ENCODE measurements around the gene NLRP3.

NLRP3 gene

DNA sequence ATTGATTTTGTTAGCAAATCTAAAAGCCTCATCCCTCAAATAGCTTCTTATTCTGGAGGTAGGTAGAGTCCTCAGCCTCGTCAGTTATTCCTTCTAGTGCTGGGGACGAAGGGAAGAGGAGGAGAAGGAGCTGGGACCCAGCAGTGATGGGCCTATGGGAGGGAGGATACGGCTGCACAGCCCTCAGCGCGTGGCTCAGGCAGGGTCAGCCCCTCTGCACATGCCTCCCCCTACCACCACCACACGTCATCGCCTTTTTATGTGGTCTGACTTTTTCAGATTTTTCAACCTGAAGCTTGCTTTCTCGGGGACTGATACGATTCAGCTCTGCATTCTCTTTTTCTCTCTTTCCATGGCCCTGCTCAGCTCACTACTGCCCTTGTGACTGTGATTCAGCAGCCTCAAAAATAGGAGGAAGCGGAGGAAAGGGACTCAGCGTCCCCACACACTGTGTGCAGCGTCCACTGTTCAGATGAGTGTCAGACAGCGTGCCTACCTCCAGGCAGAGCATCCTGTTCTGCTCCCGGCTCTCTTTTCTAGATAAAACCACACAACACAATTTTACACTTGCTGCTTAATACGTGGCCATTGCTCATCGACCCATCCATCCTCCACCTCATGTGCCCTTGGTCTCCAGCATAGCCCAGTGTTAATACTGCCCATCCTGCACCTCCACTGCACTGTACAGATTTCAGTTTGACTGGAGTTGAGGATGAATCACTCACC is 41.1 kb downstream of the NLRP3 start:
- H3K27ac ChIP-seq (ENCODE audit: extremely low read depth, low read depth, low read length), result no peak overlapping the region
- POLR2A ChIA-PET, result no interaction called here
- H3K4me3 ChIP-seq (ENCODE audit: low read depth, low read length), result no peak overlapping the region
- no peak for TF ChIP-seq ZNF157 (tag by site-specific recombination; IDR thresholded peaks at IDR 0.05)
- no peak for TF ChIP-seq ZNF391 (tag by site-specific recombination; IDR thresholded peaks at IDR 0.05; ENCODE audit: borderline replicate concordance, low read depth)
- TF ChIP-seq, protein P1, sequence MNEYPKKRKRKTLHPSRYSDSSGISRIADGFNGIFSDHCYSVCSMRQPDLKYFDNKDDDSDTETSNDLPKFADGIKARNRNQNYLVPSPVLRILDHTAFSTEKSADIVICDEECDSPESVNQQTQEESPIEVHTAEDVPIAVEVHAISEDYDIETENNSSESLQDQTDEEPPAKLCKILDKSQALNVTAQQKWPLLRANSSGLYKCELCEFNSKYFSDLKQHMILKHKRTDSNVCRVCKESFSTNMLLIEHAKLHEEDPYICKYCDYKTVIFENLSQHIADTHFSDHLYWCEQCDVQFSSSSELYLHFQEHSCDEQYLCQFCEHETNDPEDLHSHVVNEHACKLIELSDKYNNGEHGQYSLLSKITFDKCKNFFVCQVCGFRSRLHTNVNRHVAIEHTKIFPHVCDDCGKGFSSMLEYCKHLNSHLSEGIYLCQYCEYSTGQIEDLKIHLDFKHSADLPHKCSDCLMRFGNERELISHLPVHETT (tag by site-specific recombination; IDR thresholded peaks at IDR 0.05), result no peak
- H3K36me3 ChIP-seq (ENCODE audit: control insufficient read depth in 2 of 2, insufficient read depth in 1 of 2, low read length in 2 of 2), result no peaks in the 10 kb centered on the region
- H3K9me3 ChIP-seq (ENCODE audit: control insufficient read depth, insufficient read depth, low read depth, low read length), result no peaks in the 10 kb centered on the region
- CTCF ChIA-PET, result no interaction called here
- H3K4me1 ChIP-seq (ENCODE audit: control insufficient read depth, insufficient read depth, low read length), result no peaks in the 10 kb centered on the region

DNA sequence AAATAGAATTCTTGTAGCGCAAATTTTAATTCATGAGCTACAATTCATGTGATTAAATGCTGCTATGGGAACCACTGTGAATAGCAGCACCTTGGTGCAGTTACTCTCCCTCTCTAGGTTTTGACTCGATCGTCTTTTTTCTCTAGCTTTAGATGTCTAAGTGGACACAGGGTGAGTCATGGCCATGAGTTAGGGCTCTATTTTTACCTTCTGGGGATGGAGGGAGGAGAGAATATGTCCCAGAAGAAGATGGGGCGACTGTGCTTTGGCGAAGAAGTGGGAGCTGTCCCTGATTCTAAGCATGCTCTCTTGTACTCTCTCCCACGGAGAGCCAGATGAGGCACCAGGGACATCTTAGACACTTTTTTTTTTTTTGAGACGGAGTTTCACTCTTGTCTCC is 43.5 kb downstream of the NLRP3 start:
- no peaks in the 10 kb centered on the region for H3K36me3 ChIP-seq (ENCODE audit: control insufficient read depth in 2 of 2, insufficient read depth in 1 of 2, low read length in 2 of 2)
- no peak overlapping the region for H3K27ac ChIP-seq (ENCODE audit: extremely low read depth, low read depth, low read length)
- H3K9me3 ChIP-seq (ENCODE audit: control insufficient read depth, insufficient read depth, low read depth, low read length), result no peaks in the 10 kb centered on the region
- ChIA-PET POLR2A (no interaction called here), CTCF (no interaction called here)
- H3K4me1 ChIP-seq (ENCODE audit: control insufficient read depth, insufficient read depth, low read length), result no peaks in the 10 kb centered on the region
- no peak overlapping the region for H3K4me3 ChIP-seq (ENCODE audit: low read depth, low read length)
- TF ChIP-seq, protein P2, sequence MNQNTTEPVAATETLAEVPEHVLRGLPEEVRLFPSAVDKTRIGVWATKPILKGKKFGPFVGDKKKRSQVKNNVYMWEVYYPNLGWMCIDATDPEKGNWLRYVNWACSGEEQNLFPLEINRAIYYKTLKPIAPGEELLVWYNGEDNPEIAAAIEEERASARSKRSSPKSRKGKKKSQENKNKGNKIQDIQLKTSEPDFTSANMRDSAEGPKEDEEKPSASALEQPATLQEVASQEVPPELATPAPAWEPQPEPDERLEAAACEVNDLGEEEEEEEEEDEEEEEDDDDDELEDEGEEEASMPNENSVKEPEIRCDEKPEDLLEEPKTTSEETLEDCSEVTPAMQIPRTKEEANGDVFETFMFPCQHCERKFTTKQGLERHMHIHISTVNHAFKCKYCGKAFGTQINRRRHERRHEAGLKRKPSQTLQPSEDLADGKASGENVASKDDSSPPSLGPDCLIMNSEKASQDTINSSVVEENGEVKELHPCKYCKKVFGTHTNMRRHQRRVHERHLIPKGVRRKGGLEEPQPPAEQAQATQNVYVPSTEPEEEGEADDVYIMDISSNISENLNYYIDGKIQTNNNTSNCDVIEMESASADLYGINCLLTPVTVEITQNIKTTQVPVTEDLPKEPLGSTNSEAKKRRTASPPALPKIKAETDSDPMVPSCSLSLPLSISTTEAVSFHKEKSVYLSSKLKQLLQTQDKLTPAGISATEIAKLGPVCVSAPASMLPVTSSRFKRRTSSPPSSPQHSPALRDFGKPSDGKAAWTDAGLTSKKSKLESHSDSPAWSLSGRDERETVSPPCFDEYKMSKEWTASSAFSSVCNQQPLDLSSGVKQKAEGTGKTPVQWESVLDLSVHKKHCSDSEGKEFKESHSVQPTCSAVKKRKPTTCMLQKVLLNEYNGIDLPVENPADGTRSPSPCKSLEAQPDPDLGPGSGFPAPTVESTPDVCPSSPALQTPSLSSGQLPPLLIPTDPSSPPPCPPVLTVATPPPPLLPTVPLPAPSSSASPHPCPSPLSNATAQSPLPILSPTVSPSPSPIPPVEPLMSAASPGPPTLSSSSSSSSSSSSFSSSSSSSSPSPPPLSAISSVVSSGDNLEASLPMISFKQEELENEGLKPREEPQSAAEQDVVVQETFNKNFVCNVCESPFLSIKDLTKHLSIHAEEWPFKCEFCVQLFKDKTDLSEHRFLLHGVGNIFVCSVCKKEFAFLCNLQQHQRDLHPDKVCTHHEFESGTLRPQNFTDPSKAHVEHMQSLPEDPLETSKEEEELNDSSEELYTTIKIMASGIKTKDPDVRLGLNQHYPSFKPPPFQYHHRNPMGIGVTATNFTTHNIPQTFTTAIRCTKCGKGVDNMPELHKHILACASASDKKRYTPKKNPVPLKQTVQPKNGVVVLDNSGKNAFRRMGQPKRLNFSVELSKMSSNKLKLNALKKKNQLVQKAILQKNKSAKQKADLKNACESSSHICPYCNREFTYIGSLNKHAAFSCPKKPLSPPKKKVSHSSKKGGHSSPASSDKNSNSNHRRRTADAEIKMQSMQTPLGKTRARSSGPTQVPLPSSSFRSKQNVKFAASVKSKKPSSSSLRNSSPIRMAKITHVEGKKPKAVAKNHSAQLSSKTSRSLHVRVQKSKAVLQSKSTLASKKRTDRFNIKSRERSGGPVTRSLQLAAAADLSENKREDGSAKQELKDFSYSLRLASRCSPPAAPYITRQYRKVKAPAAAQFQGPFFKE (tag by site-specific recombination; IDR thresholded peaks at IDR 0.05; ENCODE audit: borderline replicate concordance), result no peak
- TF ChIP-seq, protein P3, sequence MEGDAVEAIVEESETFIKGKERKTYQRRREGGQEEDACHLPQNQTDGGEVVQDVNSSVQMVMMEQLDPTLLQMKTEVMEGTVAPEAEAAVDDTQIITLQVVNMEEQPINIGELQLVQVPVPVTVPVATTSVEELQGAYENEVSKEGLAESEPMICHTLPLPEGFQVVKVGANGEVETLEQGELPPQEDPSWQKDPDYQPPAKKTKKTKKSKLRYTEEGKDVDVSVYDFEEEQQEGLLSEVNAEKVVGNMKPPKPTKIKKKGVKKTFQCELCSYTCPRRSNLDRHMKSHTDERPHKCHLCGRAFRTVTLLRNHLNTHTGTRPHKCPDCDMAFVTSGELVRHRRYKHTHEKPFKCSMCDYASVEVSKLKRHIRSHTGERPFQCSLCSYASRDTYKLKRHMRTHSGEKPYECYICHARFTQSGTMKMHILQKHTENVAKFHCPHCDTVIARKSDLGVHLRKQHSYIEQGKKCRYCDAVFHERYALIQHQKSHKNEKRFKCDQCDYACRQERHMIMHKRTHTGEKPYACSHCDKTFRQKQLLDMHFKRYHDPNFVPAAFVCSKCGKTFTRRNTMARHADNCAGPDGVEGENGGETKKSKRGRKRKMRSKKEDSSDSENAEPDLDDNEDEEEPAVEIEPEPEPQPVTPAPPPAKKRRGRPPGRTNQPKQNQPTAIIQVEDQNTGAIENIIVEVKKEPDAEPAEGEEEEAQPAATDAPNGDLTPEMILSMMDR (tag by site-specific recombination; IDR thresholded peaks at IDR 0.05), result no peak
- TF ChIP-seq ZNF623 (tag by site-specific recombination; IDR thresholded peaks at IDR 0.05), result no peak

DNA sequence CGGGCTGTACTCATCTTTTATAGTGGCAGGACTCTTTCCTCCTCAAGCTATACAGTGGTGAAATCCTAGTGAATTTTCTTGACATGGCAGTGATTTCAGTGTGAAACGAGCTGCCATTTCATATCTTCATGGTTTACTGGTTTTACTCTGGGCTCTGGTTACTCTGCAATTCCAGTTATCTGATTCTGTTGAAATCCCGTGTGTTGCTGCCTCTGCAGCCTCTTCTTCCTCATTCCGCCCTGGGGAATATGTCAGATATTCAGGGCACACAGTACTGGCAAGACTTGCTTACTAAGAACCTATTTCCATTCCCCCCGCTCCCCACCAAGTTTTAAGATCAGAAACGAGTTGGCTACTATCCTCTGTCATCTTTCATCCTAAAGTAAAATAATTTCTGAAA is 49.8 kb downstream of the NLRP3 start:
- Histone ChIP-seq H3K27ac (ENCODE audit: extremely low read depth, low read depth, low read length) (no peak overlapping the region), H3K36me3 (ENCODE audit: control insufficient read depth in 2 of 2, insufficient read depth in 1 of 2, low read length in 2 of 2) (no peaks in the 10 kb centered on the region), H3K4me1 (ENCODE audit: control insufficient read depth, insufficient read depth, low read length) (no peaks in the 10 kb centered on the region), H3K9me3 (ENCODE audit: control insufficient read depth, insufficient read depth, low read depth, low read length) (no peaks in the 10 kb centered on the region), H3K4me3 (ENCODE audit: low read depth, low read length) (no peak overlapping the region)
- TF ChIP-seq KLF8 (tag by site-specific recombination; IDR thresholded peaks at IDR 0.05) (no peak), SETDB1 (IDR thresholded peaks at IDR 0.05; ENCODE audit: insufficient read length, low read length) (no peak), MYNN (tag by site-specific recombination; IDR thresholded peaks at IDR 0.05; ENCODE audit: borderline replicate concordance) (no peak), ZNF157 (tag by site-specific recombination; IDR thresholded peaks at IDR 0.05) (no peak), GLI2 (tag by site-specific recombination; IDR thresholded peaks at IDR 0.05; ENCODE audit: borderline replicate concordance, low read depth) (no peak), GLI4 (tag by site-specific recombination; IDR thresholded peaks at IDR 0.05) (no peak), SALL2 (tag by site-specific recombination; IDR thresholded peaks at IDR 0.05; ENCODE audit: borderline replicate concordance) (no peak), ZNF48 (tag by site-specific recombination; IDR thresholded peaks at IDR 0.05) (no peak), FEZF1 (tag by site-specific recombination; IDR thresholded peaks at IDR 0.05) (no peak), SP3 (tag by site-specific recombination; IDR thresholded peaks at IDR 0.05) (no peak), ZNF626 (tag by site-specific recombination; IDR thresholded peaks at IDR 0.05) (no peak)
- TF ChIP-seq, protein P4, sequence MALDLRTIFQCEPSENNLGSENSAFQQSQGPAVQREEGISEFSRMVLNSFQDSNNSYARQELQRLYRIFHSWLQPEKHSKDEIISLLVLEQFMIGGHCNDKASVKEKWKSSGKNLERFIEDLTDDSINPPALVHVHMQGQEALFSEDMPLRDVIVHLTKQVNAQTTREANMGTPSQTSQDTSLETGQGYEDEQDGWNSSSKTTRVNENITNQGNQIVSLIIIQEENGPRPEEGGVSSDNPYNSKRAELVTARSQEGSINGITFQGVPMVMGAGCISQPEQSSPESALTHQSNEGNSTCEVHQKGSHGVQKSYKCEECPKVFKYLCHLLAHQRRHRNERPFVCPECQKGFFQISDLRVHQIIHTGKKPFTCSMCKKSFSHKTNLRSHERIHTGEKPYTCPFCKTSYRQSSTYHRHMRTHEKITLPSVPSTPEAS (tag by site-specific recombination; IDR thresholded peaks at IDR 0.05), result no peak
- POLR2A ChIA-PET, result no interaction called here
- CTCF ChIA-PET, result interaction anchor here (1.2 kb wide), 1 partner anchor 22 kb away, joined by 3 read pairs; no protein-coding TSS in a partner anchor

All from HEK293 (cell line).